ENCODE results near the gene PRKAR1B.

Gene PRKAR1B

DNA sequence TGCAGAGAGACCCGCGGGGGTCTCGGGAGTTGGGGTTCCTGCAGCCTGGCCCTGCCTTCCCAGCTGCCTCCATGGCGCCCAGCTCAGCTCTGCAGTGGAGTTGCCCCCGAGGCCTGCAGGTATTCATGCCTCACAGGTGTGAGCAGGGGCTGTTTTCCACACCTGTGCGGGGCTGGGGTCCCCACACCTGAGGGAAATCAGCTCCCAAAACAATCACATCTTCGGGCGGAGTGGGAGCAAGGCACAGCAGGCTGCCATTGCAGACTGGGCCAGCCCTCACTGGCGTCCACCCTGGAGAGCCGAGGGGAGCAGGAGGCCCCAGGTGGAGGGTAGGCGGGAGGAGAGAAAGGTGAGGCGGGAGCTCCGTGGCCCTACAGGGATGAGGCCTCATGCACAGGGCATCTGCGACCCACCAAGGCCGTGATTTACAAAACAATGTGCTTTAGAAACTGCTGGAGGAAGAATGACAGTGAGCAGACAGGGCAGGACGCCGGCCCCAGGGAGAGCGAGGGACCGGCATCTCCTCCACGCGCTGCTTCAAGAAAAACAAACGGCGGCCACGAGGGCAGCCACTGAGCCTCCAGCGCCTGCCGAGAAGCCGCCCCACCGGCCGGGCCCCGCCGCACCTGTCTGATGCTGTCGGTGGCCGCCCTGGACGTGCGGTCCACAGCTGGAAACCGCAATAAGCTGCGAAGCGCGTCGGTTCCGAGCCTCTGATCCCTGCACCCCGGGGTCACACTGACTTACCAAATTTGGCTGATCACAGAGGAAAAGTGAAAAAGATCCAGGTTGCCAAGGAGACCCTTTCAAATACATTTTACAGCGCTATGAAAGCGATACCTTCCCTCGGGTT lies 154.4 kb downstream of the PRKAR1B start:
- no peak for DNase-seq (ENCODE audit: low read depth in 2 of 2)

DNA sequence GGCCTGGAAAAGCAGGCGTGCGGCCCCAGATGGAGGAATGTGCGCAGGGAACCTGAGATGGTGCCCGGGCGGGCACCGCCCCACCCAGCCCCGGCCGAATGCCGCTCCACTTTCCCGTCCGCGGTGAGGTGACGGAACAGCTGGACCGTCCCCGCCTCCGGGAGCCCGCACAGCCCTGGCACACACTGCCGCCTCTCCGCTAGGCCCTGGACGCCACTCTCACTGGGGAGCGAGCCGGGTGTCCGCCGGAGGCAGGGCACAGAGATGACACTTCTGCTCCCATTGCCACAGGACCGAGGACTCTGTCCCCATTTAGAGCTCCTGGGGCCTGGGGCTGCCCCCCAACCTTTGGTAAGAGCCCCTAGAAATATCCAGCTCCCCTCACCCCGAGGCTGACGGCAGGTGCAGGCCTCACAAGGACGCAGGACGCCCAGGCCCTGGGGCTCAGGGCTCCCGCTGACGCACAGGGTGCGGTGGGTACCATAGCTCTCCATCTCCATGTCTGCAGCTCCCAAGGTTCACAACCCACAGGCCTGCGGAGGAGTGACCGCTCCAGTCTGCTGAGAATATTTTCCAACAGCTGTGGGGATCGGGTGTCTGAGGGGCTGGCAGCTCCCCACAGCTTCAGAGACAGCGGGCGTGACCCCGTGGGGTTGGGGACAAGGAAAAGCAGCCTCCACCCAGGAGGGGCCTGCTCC lies 155.2 kb downstream of the PRKAR1B start:
- no peak for DNase-seq (ENCODE audit: low read depth in 2 of 2)

DNA sequence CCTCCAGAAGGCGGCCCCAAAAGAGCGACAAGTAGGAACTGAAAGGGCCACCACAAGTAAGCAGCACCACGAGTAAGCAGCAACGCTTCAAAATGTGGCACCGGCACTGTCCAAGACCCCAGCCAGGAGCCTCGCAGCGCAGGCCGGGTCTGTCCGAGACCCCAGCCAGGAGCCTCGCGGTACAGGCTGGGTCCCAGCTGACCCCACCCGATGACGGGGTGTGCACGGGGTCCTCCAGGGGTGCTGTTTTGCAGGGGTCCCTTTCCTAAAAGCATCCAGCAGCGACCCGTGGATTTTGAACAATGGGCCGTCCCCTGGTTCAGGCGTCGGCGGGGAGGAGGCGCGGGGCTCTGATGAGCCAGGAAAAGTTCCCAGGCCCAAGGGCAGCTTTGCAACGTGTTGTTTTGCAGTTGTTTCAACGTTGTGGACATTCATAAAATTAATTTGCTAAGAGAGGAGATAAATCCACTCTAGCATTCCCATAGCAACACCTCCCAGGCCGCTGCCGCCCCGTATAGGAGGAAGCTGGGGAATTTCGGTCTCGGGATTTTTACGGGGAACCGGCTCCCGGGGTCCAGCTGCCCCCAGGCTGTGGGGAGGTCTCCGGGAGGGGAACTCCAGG lies 155.9 kb downstream of the PRKAR1B start:
- DNase-seq (ENCODE audit: low read depth in 2 of 2): no peak

DNA sequence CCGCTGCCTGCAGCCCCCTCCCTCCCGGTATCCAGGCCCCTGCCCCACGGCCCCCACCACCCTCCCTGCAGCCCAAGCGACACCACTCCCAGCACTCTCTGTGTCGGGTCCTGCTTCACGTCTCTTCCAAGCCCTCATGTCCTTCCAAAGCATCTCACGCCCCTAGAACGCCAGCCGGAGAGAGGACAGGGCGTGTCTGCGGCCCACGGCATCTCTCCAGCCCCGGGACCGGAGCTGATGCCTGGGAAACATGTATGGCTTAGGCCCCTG lies 156.3 kb downstream of the PRKAR1B start:
- DNase-seq (ENCODE audit: low read depth in 2 of 2): no peak

DNA sequence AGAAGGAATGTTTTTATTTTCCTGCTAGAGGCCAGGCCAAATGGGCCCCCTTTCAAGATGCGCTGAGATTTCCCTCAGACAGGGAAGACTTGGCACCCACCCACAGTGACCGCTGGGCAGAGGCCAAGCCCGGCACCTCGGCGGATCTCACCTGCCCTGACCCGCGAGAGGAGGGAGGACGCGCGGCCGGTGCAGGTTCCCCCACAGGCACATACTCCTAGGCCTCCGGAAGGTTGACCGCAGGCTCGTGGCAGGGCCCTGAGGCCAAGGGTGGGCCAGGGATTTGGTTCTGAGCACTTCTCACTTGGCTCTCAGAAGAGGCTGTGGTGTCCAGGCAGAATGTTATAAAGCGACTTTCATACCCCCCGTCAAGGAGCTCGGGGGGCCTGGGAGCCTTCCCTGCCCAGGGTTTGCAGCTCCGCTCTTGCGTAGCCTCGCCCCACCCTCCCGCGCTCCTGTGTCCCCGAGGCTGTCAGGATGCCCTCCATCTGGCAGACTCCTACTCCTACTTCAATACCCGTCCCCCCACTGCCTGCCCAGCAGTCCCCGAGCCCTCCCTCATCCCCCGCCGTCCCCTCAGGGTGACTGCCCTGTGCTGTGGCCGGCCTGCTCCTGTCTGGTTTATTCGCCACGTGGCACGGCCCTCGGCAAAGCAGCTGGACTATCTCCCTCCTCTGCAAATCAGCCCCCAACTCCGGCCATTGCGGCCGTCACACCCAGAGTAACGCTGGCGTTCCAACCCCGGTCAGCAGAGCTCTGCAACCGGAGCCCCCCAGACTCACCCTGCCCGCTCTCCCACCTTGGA lies 156.9 kb downstream of the PRKAR1B start:
- no peak for DNase-seq (ENCODE audit: low read depth in 2 of 2)

DNA sequence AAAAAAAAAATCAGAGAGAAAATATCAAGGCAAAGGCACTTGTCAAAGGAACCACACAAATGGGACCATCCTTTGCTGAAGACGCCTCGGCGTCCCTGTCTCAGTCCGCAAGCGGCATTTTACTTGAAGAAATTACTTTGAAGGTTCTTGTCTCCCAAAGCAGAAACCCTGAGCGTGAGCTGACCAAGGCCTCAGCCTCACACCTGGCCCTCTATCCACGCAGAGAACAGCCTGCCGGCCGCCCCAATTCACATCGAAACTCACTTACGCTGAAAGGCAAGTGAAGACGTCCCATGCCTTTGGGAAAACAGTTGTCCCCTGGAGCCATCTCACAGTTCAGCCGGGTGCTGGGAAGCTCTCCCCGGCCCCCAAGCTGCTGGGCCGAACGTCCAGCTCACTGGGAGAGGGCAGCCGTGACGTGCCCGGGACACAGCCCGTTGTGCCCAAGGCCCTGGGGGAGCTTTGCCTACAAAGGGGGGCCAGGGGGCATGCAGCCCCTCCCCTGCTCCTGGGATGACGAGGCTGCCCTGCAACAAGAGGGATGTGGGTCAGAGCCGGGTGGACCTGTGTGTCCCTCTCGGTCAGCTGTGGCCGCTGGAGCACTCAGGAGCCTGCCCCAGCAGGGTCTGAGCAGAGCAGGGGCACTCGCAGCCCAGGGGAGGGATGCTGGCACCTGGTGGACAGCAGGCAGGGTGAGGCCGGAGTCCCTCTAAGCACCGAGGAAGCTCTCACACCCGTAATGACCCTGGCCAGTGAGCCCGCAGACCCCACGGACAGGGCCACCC lies 157.8 kb downstream of the PRKAR1B start:
- DNase-seq (ENCODE audit: low read depth in 2 of 2): no peak

DNA sequence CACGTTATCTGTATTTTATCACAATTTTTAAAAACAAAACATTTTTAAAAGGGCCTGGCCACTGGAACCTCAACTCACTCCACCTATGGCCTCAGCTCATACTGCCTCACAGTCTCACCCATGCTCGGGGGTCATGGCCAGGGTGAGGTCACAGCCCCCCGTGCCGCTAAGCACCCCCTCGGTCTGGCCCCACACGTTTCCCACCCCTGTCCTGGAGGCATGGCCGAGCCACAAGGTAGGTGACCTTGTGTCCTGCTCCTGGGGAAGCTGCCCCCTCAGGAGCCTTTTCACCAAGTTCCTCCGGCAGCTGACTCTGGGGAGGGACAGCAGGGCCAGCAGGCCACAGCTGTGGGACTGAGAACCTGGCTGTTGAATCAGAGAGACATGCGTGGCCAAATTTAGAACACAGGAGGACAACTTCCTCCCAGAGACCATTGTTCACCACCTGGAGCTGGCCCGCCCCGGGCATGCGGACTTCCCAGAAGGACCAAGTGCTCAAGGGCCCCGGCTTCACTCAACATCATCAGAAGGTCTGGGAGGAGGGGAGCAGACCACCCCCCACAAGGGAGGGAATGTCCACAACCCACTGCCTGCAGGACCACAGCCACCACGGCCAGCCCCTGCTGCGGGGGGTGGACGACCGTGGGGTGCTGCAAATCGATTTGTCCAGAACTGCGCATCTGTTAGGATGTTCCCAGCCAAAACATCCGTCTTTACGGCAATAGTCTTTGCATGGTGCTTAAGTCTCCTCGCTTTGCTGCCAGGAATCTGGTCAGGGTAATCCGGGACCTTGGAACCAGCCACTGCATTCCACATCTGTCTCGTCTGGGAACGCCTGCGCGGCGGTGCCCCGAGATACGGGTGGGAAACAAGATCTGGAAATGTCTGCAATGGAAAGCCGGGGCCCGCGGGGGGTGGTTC lies 158.8 kb downstream of the PRKAR1B start:
- DNase-seq (ENCODE audit: low read depth in 2 of 2): no peak

DNA sequence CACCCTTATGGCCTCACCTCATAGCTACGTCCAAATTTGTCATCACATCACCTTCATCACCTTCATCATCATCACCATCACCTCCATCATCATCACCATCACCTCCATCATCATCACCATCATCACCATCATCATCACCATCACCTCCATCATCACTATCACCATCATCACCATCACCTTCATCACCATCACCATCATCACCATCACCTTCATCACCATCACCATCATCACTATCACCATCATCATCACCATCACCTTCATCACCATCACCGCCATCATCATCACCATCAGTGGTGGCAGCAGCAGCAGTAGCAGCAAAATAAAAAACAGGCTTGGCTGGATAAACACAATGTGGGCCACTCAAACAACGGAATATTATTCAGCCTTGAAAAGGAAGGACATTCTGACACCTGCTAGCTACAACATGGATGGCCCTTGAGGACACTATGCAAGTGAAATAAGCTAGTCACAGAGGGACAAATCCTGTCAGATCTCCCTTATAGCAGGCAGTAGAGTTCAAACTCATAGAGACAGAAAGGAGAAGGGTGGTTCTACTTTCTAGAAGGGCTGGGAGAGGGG lies 159.7 kb downstream of the PRKAR1B start:
- no peak for DNase-seq (ENCODE audit: low read depth in 2 of 2)

DNA sequence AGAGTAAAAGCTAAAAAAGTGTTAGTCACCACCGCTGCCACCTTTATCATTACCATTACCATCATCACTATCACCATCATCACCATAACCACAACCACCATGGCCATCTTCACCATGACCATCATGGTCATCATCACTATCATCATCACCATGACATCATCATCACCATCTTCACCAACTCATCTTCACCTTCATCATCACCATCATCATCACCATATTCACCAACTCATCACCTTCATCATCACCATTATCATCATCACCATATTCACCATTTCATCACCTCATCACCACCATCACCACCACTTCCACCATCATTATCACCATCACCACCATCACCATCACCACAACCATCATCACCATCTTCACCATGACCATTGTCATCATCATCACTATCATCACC lies 161.0 kb downstream of the PRKAR1B start:
- DNase-seq (ENCODE audit: low read depth in 2 of 2): no peak

DNA sequence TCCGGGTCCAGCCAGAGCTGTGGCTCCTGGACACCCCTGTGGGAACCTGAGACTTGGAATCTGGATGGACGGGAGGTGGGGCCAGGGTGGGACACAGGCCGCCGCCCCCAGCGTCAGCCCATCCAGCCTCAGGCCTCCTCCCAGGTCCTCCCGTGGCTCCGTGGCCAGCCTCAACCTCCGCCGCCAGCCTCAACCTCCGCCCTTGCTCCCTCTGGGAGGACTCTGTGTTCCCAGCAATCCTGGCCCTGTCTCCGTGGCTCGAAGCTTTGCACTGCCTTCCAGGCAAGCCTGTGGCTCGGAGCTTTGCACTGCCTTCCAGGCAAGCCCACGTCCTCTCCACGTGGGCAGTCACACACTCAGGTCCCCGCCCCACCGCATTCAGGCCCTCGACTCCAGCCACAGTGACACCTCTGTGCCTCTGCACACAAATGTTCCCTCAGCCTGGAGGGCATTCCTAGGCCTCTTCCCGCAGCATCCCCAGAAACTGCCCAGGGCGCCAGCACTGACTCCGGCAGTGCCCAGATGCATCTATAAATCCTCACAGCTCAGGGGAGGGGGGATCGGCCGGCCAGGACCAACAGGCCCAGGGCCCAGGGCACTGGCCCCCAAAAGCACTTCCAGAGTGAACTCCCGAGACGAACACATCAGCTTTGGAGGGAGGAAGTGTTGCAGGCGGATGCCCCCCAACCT lies 162.8 kb downstream of the PRKAR1B start:
- no peak for DNase-seq (ENCODE audit: low read depth in 2 of 2)

DNA sequence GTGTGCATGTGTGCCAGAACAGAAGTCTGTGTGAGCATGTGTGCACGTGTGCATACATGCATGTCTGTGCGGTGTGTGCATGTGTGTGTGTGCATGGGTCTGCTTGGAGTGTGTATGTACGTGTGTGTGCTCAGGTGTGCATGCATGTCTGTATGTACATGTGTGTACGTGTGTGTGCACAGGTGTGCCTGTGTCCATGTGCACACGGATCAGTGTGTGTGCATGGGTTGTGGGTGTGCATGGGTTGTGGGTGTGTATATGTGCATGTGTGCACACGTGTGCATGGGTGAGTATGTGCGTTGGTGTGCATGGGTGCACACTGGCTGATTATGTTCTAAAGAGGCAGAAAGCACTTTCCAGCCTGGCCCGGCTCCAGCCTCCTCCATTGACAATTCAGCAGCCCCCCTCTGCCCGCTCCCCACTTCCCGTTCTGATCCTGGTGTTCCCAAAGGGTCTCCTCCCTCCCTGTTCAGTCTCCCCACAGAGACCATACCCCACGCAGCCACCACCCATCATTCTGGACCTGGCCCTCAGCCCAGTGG lies 163.4 kb downstream of the PRKAR1B start:
- no peak for DNase-seq (ENCODE audit: low read depth in 2 of 2)

DNA sequence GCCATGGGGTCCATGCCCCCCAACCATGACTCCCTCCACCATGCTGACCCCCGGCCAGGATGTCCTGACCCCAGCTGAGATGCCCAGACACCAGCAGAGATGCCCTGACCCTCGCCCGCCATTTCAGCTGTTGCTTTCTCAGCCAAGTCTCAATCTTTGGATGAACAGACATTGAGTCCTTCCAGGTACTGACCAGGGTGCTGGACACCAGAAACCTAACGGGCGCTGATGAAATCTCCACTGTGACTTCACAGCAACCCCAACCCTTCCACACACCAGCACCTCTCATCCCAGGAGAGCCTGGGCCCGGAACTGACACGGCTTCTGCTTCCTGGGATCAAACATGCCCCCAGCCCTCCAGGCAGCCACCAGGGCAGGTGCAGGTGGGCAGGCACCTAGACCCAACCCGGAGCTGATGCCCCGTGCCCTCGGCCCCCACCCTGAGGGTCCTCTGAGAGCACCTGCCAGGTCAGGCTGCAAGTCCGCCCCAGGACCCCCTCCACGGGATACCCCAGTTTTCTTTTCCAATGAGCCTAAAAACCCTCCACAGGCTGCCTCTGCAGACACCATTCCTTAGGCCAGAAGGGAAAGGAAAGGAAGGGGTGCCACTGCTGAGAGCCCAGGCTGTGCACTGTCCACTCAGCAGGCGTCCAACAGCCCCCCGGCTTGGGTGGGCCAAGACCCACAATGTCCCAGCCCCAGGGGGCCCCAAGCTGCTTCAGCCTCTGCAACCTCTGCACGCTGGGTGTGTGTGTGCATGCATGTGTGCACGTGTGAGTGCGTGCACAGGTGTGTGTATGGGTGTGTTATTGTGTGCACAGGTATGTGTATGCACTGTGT lies 164.1 kb downstream of the PRKAR1B start:
- DNase-seq (ENCODE audit: low read depth in 2 of 2): no peak

DNA sequence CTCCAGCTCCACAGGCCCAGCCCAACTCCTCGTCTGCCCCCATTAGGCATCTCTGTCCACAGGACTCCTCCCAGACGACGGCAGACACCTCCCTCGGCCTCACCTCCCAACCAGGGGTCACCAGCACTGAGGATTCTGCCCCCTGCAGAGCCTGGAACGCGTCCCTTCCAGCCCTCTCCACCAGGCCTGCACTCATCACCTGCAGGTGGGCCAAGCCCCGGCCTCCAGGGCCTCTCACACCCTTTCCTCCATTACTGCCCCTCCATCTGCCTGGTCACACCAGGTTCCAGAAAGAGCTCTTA lies 164.8 kb downstream of the PRKAR1B start:
- DNase-seq (ENCODE audit: low read depth in 2 of 2): no peak

DNA sequence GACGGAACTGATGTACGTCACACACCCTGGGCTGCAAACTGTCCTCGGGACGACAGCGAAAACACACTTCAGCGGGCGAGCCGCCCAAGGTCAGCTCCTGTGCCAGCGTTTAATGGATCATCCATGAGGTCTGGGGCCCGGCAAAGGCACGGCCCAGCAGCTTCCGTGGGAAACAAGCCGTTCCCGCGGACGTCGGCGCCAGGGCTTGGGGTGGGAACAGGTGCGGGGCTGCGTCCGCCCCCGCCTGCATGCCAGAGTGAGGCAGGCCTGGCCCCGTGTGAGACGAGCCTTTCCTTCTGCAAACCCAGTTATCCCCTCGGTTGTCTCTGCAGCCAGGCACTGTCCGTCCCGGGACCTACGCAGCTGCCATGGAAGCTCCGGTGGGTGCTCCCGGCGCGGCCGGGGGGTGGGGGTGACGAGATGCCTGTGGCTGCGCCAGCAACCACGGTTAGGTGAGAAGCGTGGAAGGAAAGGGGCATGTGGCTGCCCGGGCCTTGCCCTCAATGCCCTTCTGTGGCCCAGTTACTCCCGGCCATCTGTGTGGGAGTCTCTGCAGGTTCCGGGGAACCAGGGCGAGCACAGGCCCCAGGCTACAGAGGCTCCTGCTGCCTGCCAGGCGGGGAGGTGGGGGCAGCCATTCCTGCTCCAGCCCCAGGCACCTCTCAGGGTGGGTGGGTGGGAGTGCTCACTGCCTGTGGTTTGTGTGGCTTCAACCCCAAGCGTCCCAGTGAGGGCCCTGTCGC lies 165.3 kb downstream of the PRKAR1B start:
- DNase-seq (ENCODE audit: low read depth in 2 of 2): no peak

DNA sequence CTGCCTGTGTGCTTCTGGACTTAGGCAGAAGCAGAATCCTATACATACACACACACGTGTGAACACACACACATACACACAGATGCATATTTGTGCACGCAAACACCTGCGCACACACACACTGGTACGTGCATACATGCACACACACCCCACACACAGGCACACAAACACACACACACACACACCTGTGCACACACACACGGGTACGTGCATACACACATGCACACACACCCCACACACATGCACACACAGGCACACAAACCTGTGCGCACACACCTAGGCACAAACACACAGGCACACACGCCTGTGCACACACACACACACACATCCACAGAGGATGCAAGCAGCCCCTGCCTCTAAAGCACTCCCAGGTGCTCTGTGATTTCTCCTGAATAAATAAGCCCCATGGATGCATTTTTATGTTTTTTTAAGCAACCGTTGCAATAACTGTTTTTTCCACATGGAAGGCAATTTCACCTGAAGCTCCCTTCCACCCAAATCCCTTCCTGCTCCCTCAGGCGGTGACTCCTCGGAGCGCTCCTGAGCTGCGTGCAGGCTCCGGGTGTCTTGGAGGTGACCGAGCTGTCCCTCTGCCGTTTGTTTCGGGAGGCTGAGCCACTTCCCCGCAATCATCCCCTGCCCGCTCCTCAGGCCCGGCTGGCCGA lies 166.0 kb downstream of the PRKAR1B start:
- DNase-seq (ENCODE audit: low read depth in 2 of 2): no peak

DNA sequence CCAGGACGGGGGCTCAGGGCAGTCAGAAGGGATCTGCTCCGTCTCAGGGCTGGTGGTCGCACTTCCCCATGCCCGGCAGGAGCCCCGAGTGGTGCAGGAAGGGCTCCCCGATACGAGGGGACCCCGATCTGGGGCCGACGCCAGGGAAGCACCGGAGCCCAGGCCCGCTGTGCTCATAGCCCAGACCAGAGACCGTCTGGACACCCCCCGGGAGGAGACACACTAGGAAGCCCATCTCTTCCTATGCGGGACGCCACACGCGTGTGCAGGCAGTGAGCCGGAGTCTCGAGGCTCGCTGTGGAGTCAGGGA lies 167.7 kb downstream of the PRKAR1B start:
- no peak for DNase-seq (ENCODE audit: low read depth in 2 of 2)

DNA sequence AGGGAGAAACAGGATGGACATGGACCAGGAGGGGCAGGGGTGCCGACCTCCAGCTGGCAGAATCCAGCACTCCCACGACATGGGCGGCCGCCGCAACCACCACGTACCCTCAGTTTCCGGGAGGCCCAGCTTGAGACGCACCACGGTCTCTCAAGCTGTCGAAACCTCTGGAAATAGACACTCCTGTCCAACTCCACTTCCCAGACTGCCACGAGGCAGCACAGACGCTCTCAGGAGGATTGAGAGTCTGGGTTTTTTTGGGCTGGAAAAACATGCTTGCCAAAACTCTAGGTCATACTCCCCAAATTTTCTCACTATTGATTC lies 169.6 kb downstream of the PRKAR1B start:
- no peak for DNase-seq (ENCODE audit: low read depth in 2 of 2)

Data from stimulated activated CD8-positive, alpha-beta memory T cell treated with anti-CD3 and anti-CD28 coated beads, Interleukin-15, amount 100 ng/mL, for 4 hours (primary cell).